GM18951 (cell line): Measurements from ENCODE around the gene CPO.

ENCODE experiments used
- POLR2A ChIP-seq: IDR thresholded peaks from 4 replicates; pipeline ENCODE4 v1.6.1; 2011; ENCODE audit warnings: mild to moderate bottlenecking; ENCODE audit not compliant: insufficient read length, insufficient read depth; ENCODE audit errors: extremely low read depth
- in situ Hi-C: fragments of 300-500 bp; cut with MboI; formaldehyde crosslinking; loops from one replicate; pipeline ENCODE4 v1.12.0; 2022; ENCODE audit warnings: low sequenced_read_pairs, mixed read lengths, inconsistent platforms; ENCODE audit not compliant: unreplicated experiment

Gene CPO

DNA sequence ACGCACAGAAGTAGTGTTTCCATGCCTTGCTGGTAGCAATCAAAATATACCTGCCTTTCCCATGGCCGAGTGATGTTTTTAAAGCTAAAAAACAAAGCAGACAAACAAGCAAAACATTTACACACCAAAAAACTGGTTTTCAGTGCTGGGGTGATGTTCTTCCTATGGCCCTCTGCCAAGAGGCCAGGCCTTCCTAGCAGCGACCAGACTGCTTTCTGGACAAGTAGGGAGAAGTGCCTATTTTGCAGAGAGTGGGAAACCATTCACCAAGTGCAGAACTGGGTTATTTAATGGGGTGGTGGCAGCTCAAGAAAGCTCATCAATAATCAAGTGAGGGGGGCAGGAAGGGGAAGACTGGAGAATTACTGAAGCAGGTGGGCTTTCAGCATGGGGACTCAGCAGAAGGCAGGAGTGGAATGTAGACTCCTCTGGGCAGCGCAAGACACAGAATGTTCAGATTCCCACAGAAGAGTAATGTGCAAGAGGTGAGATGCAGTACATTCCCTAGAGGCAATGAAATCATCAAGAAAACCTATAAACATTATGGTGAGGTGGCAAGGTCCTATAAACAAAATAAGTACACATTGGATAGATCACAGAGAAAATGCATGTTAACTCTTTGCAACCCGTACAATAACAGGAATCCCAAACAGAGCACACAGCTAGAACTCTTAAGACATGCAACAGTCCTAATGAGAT is 44.0 kb downstream of the CPO start:
- in situ Hi-C loops: no loop called here
- TF ChIP-seq POLR2A: no peak

GRCh38 chr2:206984206-206984605 is 44.9 kb downstream of the CPO start:
- in situ Hi-C loops: no loop called here
- no peak for TF ChIP-seq POLR2A

GRCh38 chr2:206986943-206987342 is 47.6 kb downstream of the CPO start:
- in situ Hi-C loops: no loop called here
- no peak for TF ChIP-seq POLR2A

DNA sequence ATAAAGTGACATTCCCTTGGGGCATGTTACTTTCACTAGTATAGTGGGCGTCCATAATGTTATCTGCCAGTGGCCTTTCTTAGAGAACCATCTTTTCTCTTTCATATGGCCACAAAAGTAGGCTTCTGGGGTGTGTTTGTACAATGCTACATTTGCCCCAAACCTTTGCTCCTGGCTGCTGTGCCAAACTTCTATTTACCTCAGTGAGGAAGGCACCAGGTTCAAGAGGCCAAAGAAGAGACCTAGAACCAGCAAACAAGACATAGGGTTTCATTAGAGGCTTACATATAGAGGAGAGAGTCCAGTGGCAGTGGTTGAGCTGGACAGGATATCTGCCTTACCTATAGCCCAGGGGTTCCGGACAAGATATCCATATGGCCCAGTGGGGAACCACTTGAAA is 48.5 kb downstream of the CPO start:
- in situ Hi-C loops: no loop called here
- no peak for TF ChIP-seq POLR2A

- TF ChIP-seq POLR2A: no peak
- in situ Hi-C loops: no loop called here
These were observed 49.6 kb downstream of the CPO start for GRCh38 chr2:206988884-206989283.

GRCh38 chr2:206989311-206989710 is 50.0 kb downstream of the CPO start:
- in situ Hi-C loops: no loop called here

DNA sequence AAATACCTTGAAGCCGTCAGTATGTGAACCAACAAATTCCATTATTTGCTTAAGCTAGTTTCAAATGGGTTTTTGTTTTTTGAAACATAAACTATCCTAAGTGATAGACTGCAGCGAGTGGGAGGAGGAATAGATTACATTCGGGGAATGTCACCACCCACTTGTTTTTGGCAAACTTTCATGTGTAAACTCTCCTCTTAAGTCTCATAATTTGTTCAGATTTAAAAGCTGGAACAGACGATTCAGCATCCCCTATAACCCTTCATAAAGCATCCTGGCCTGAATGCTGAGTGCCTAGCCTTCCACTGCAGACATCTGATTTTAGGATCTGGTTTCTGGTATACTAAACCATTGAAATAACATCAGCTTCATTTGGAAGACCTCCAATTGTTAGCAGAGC is 51.0 kb downstream of the CPO start:
- TF ChIP-seq POLR2A: no peak
- in situ Hi-C loops: no loop called here

More at GRCh38 chr2:206989311-206989710, 50.0 kb downstream of the CPO start:
- TF ChIP-seq POLR2A: no peak

- TF ChIP-seq POLR2A: no peak
- in situ Hi-C loops: no loop called here
These were observed 51.8 kb downstream of the CPO start for GRCh38 chr2:206991070-206991469.

GRCh38 chr2:206993396-206993911 is 54.1 kb downstream of the CPO start:
- TF ChIP-seq POLR2A: no peak
- in situ Hi-C loops: no loop called here

DNA sequence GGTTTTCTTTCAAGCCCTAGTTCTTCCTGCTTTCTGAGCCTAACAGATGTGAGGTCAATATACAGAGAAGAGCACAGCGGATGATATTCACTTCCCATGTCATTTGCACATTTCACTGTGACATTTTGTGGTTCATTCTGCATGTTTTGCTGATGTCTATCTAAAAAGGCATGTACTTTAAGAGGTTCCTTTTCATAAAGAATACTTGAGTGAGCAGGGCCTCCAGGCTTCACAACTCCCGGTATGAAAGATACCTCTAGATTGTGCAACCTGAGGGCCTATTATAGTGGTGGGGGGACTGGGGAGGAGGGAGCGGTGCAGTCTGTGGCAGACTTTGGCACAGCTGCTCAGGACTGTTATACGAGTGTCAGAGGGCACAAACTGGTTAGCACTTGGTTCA is 54.6 kb downstream of the CPO start:
- TF ChIP-seq POLR2A: no peak
- in situ Hi-C loops: no loop called here

DNA sequence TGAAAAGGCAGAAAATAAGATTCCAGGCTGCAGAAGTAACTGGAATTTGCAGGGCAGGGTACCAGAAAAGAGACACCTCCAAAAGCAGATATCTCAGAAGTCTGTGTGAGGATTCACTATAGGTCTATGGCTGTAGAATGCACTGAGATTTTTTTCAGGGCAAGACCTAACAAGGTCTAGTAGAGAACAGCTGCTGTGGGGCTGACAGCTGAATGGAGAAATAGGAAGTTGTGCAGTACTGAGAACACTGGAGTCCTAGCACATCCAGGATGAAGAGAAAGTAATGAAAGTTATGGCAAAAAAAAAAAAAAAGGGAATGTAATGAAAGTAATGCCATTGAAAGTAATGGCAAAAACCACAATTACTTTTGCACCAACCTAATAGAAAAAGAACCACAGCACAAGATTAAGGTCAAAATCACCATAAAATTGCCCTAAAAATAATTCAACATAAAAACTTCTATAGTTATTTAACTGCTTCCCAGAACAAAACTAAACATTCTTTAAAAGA is 57.3 kb downstream of the CPO start:
- in situ Hi-C loops: no loop called here
- TF ChIP-seq POLR2A: no peak

DNA sequence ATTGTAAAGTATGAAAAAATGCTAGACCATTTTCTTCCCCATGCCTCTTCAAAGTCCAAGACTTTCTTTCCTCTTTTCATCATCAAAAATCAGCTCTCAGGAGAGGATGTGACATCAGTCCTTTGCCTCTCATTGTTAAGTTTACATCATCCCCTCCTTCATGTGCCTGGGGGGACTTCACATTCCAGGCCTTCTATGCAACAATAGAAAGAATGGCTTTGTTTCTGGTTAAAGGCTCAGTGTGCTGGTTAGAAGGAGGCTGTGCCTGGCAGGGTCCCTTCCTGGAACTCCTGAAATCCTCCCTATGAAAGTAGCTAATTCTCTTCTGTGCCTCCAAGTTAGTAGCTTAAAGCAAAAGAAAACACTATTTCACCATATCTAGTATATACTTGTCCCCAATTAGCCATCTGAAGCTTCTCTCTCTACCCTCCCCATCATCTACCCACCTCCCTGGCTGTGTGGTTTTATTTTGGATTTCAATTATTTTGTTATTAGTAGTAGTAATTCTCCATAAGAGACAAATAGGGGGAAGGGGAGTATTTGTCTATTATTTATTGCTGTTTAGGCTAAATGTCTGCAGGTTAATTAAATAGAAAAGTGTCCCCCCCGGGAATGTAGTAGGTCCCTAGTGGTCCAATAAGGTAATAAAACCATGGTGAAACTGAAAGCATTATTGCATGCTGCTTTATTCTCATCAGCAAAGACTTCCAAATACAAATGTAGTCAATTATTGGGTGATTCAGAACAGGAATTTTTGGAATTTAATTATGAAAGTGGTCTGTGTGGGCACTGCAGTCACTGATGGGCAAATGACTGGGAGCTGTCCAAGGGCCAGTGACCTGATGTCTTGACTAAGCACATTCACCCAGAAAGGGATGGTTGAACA is 69.0 kb downstream of the CPO start:
- TF ChIP-seq POLR2A: no peak
- in situ Hi-C loops: no loop called here

DNA sequence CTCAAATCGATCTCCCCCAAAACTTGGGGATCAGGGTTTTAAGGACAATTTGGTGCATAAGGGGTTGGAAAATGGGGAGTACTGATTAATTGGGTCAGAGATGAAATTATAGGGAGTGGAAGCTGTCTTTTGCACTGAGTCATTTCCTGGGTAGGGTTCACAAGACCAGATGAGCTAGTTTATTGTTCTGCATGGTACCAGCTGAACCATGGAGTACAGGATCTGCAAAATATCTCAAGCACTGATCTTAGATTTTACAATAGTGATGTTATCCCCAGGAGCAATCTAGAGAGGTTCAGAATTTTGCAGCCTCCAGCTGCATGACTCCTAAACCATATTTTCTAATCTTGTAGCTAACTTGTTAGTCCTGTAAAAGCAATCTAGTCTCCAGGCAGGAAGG is 73.1 kb downstream of the CPO start:
- in situ Hi-C loops: no loop called here
- TF ChIP-seq POLR2A: no peak
